T-cell (primary cell): ENCODE data around the gene MED16. TPM values are rescaled to one million over a fixed set of nuclear protein-coding genes. Genes with fewer than 3 reads are reported as not detected.

Source experiments
- ATAC-seq, 4 experiments: fragments of 200-7000 bp in 3 of 4; fragments of 150-1000 bp in 1 of 4; cut with Tn5 transposase; replicated peaks in 1 of 4; 1 replicate in 3 of 4; 2 replicates in 1 of 4; pipeline ENCODE4 v1.10.0; 2021; ENCODE audit warnings: moderate library complexity in 3 of 4, mild to moderate bottlenecking in 2 of 4, moderate number of reproducible peaks in 1 of 4
- CTCF ChIA-PET, 2 donors: fragments of 300-600 bp; sonication (Branson Sonifier 250); formaldehyde crosslinking; loops; one replicate each; lab custom pipeline; 2022; ENCODE audit warnings: antibody characterized with exemption in 2 of 2; lab: Charles Lee
- POLR2A ChIA-PET, 2 donors: fragments of 300-600 bp; sonication (Branson Sonifier 250); formaldehyde crosslinking; loops; one replicate each; lab custom pipeline; 2022; ENCODE audit warnings: antibody characterized with exemption in 2 of 2; lab: Charles Lee
- DNase-seq, 35 experiments: peaks; one replicate each; pipeline versions ENCODE4 v3.0.0 to v3.0.0-alpha.2; 2013 to 2023
- H3K27ac ChIP-seq: one replicate; pipeline ENCODE4 v1.5.1; 2013; ENCODE audit warnings: low read length
- H3K27me3 ChIP-seq, 2 experiments: replicated peaks in 1 of 2; 1 replicate in 1 of 2; 2 replicates in 1 of 2; pipeline versions ENCODE4 v1.6.1 to v1.7.0; 2013; ENCODE audit warnings: low read length in 1 of 2, mixed read lengths in 1 of 2; ENCODE audit not compliant: control insufficient read depth in 2 of 2, insufficient read depth in 2 of 2; ENCODE audit errors: extremely low read depth in 1 of 2
- H3K36me3 ChIP-seq, 2 donors: 1 replicate in 1 of 2; 2 replicates in 1 of 2; pipeline versions ENCODE4 v1.6.1 to v1.7.0; 2013; ENCODE audit warnings: low read length in 1 of 2; ENCODE audit not compliant: control insufficient read depth in 2 of 2, insufficient read depth in 1 of 2; ENCODE audit errors: extremely low read depth in 1 of 2
- H3K4me1 ChIP-seq, 2 experiments: 1 replicate in 1 of 2; 2 replicates in 1 of 2; pipeline versions ENCODE4 v1.6.1 to v1.7.0; 2013; ENCODE audit warnings: low read length in 2 of 2, mixed read lengths in 1 of 2; ENCODE audit not compliant: insufficient read depth in 2 of 2, control insufficient read depth in 1 of 2; ENCODE audit errors: extremely low read depth in 1 of 2
- H3K4me3 ChIP-seq, 2 donors: 1 replicate in 1 of 2; 2 replicates in 1 of 2; pipeline versions ENCODE4 v1.5.1 to v1.7.0; 2013; ENCODE audit warnings: mild to moderate bottlenecking in 2 of 2, low read length in 1 of 2, moderate library complexity in 1 of 2; ENCODE audit not compliant: control insufficient read depth in 1 of 2; ENCODE audit errors: extremely low read depth in 1 of 2
- H3K9me3 ChIP-seq: 2 replicates; pipeline ENCODE4 v1.7.0; 2013
- H3K27ac Mint-ChIP-seq, 2 donors: one replicate each; pipeline ENCODE4 v1.8.0; 2020 to 2021; ENCODE audit warnings: mild to moderate bottlenecking in 2 of 2, mixed read lengths in 2 of 2
- H3K27me3 Mint-ChIP-seq, 2 donors: one replicate each; pipeline ENCODE4 v1.8.0; 2021 to 2022; ENCODE audit warnings: mixed read lengths in 2 of 2
- H3K36me3 Mint-ChIP-seq: one replicate; pipeline ENCODE4 v1.8.0; 2021; ENCODE audit warnings: mixed read lengths
- H3K4me1 Mint-ChIP-seq, 3 donors: one replicate each; pipeline ENCODE4 v1.8.0; 2020 to 2022; ENCODE audit warnings: mixed read lengths in 3 of 3, mild to moderate bottlenecking in 1 of 3
- H3K4me3 Mint-ChIP-seq, 3 donors: one replicate each; pipeline ENCODE4 v1.8.0; 2020 to 2022; ENCODE audit warnings: mild to moderate bottlenecking in 3 of 3, mixed read lengths in 3 of 3, moderate library complexity in 3 of 3
- H3K9me3 Mint-ChIP-seq, 3 donors: one replicate each; pipeline ENCODE4 v1.8.0; 2020 to 2022; ENCODE audit warnings: mixed read lengths in 3 of 3
- WGBS: methylation state at CpG from one replicate; pipeline ENCODE4 v1.1.5; 2013; ENCODE audit warnings: missing lambda C conversion rate; ENCODE audit not compliant: insufficient coverage; 5-methylcytosine and 5-hydroxymethylcytosine counted together
- total RNA-seq, 35 experiments: library from RNA in 6 of 35; stranded (reverse) in 6 of 35; fragments of 120-200 nt in 1 of 35; gene quantifications; one replicate each; pipeline versions ENCODE4 v1.2.1 to v1.2.4 and lab custom pipeline; 2013 to 2026

MED16 gene
- total RNA-seq, 5 donors from 2014 or later (not counting 1 experiment from before 2014, with no cell fraction given): 55.0 to 105 (median 92.4) TPM

DNA sequence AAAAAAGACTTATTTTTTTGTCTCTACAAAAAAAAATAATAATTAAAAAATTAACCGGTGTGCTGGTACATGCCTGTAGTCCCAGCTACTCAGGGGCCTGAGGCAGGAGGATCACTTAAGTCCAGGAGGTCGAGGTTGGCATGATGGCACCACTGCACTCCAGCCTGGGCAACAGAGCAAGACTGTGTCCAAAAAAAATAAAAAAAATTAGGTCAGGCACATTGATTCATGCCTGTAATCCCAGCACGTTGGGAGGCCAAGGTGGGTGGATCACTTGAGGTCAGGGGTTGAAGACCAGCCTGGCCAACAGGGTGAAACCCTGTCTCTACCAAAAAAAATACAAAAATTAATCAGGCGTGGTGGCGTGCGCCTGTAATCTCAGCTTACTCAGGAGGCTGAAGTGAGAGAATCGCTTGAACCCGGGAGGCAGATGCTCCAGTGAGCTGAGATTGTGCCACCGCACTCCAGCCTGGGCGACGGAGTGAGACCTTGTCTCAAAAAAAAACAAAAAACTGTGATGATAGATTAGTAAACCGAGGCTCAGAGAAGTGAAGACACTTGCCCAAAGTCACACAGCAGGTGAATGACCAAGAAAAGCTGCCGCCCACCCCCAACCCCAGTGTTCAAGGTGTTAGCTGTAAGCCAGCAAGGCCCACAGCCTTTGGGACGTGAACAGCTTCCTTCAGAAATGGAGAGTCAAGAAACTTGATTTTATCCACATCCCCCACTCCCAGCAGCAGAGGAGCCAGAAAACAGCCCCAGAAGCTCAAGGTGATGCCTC lies 9.6 kb upstream of the MED16 start:
- H3K4me1 Mint-ChIP-seq: peaks cover 44 to 63% (median 51%) of the 10 kb centered on the region in 3 donors
- no peak overlapping the region for H3K27ac ChIP-seq
- peaks cover 6% of the 10 kb centered on the region for H3K36me3 Mint-ChIP-seq
- CTCF ChIA-PET: interaction anchor here (0.6 kb wide), 3 partner anchors 11 to 16 kb away, joined by 3 to 7 read pairs (median 4); no protein-coding TSS in a partner anchor
- H3K36me3 ChIP-seq: peaks cover 4 to 50% of the 10 kb centered on the region in 2 donors
- peaks cover 10 to 82% of the 10 kb centered on the region in 2 experiments for H3K4me1 ChIP-seq
- no peak overlapping the region for H3K4me3 ChIP-seq
- H3K4me3 Mint-ChIP-seq: no peak overlapping the region
- no peaks in the 10 kb centered on the region for H3K27me3 ChIP-seq
- no peaks in the 10 kb centered on the region for H3K9me3 Mint-ChIP-seq
- no peaks in the 10 kb centered on the region for H3K27me3 Mint-ChIP-seq
- POLR2A ChIA-PET: no interaction called here
- 93% methylated on average over 9 of the region's 14 CpGs for WGBS
- H3K9me3 ChIP-seq: no peaks in the 10 kb centered on the region
- peak overlapping the region; percentile 34 to 39 for H3K27ac Mint-ChIP-seq
- ATAC-seq (no peak), DNase-seq (no peak)

DNA sequence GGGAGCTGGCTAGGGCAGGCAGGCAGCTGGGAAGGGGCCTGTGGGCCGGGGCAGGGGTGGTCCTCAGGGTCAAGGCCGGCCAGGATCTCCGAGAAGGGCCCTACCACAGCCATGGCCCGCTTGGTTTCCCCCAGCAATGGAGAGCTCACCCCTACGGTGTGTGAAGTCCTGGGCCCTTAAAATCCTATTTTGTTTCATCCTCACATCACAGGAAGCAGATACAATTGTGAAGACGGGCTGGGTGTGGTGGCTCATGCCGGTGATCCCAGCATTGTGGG lies 9.0 kb upstream of the MED16 start:
- WGBS: 100% methylated on average over 2 of the region's 7 CpGs
- ATAC-seq: no peak
- Histone ChIP-seq H3K36me3 (peaks cover 4 to 56% of the 10 kb centered on the region in 2 donors), H3K27me3 (no peaks in the 10 kb centered on the region), H3K4me1 (peaks cover 4 to 76% of the 10 kb centered on the region in 2 experiments), H3K9me3 (no peaks in the 10 kb centered on the region), H3K27ac (no peak overlapping the region), H3K4me3 (no peak overlapping the region)
- Mint-ChIP-seq H3K27me3 (no peaks in the 10 kb centered on the region), H3K27ac (peak overlapping the region in 1 of 2 donors; percentile 16), H3K36me3 (peaks cover 7% of the 10 kb centered on the region), H3K9me3 (no peaks in the 10 kb centered on the region), H3K4me1 (peaks cover 38 to 57% (median 45%) of the 10 kb centered on the region in 3 donors), H3K4me3 (peak overlapping the region in 1 of 3 donors; percentile 13)
- CTCF ChIA-PET: interaction anchor here in 1 of 2 donors (0.6 to 1.0 kb wide), 2 partner anchors 17 to 38 kb away, joined by 3 read pairs; no protein-coding TSS in a partner anchor
- DNase-seq: no peak
- POLR2A ChIA-PET: no interaction called here

DNA sequence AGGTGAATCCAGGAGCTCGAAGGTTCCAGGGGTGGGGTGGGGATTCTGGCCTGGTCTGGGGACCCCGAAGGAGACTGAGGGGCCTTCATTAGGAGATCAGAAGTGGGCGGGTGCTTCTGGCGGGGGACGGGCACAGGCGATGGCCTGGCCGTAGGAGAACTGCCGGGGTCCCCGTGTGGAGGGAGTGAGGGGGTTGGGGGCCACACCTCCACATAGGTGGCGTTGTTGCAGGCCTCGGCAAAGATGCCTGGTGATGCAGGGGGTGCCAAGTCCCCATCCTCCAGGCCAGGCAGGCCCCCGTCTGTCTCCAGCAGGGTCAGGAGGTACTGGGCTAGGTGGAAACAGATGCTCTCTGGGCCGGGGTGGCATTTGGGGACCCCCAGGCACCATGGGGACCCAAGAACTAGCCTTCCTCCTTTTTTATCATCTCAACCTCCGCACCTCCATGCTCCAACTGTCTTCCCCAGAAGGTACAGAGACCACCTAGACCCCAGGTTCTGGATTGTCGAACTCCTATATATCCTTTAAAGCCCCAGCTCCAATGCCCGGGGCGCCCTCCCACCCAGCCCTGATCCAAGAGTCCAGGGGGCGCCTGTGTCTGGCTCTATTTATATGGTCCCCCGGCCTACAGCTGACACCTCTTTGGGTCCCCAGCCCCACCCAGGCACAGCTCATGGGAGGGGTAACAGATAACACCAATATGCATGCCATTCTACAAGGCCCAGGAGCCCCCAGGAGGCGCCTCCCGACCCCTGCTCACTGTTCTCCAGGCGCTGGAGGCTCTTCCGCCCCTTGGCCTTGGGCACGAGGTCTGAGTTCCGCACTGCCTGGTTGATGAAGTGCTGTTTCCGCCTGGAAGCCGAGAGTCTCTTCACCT lies 8.5 kb upstream of the MED16 start:
- Mint-ChIP-seq H3K4me1 (peaks cover 32 to 55% (median 41%) of the 10 kb centered on the region in 3 donors), H3K36me3 (peaks cover 12% of the 10 kb centered on the region), H3K27me3 (no peaks in the 10 kb centered on the region), H3K9me3 (no peaks in the 10 kb centered on the region), H3K27ac (peak overlapping the region in 1 of 2 donors; percentile 16), H3K4me3 (peak overlapping the region in 1 of 3 donors; percentile 13)
- Histone ChIP-seq H3K36me3 (peaks cover 4 to 61% of the 10 kb centered on the region in 2 donors), H3K4me1 (peaks cover 2 to 70% of the 10 kb centered on the region in 2 experiments), H3K9me3 (no peaks in the 10 kb centered on the region), H3K27ac (no peak overlapping the region), H3K27me3 (no peaks in the 10 kb centered on the region), H3K4me3 (no peak overlapping the region)
- ATAC-seq (no peak), DNase-seq (no peak)
- POLR2A ChIA-PET: no interaction called here
- 94% methylated on average over 21 of the region's 27 CpGs for WGBS
- CTCF ChIA-PET: interaction anchor here in 1 of 2 donors (0.6 to 1.0 kb wide), 2 partner anchors 17 to 38 kb away, joined by 3 read pairs; no protein-coding TSS in a partner anchor

DNA sequence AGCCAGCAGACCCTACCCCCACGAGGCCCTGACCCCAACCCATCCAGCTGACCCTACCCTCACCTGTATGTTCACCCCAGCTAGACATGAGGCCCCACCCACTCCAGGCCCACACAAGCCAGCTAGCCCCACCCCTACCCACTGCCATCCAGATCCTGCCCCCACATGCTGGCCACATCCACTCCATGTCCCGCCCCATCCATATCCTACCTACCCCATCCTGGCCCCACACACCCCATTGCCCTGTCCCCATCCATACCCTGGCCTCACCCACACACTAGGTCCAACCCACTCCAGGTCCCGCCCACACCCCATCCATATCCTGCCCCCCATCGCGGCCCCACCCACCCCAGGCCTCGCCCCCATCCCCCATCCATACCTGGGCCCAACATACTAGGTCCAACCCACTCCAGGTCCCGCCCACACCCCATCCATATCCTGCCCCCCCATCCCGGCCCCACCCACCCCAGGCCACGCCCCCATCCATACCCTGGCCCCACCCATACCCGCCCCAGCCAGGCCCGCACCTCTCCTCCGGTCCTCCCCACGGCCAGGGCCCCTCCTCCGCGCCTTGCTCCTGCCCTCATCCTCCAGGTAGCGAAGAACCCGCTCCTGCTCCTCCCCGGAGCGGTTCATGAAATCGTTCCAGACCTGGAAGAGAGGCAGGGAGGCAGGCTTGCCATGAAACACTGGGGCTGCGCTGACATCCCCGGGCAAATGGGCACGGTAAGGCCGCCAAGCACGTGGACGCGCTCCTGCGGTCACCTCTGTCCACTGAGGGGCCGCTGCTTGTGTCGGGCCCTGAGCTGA lies 7.5 kb upstream of the MED16 start:
- H3K4me3 Mint-ChIP-seq: no peak overlapping the region
- H3K27me3 ChIP-seq: no peaks in the 10 kb centered on the region
- peaks cover 0 to 61% of the 10 kb centered on the region in 2 experiments for H3K4me1 ChIP-seq
- H3K4me1 Mint-ChIP-seq: peaks cover 23 to 51% (median 33%) of the 10 kb centered on the region in 3 donors
- H3K36me3 ChIP-seq: peaks cover 8 to 61% of the 10 kb centered on the region in 2 donors
- CTCF ChIA-PET: no interaction called here
- DNase-seq (peak in 19 of 35 experiments; percentile 17 to 58 (median 45)), ATAC-seq (peak; percentile 48 to 64 (median 52))
- no peaks in the 10 kb centered on the region for H3K27me3 Mint-ChIP-seq
- no peaks in the 10 kb centered on the region for H3K9me3 Mint-ChIP-seq
- H3K27ac Mint-ChIP-seq: peak overlapping the region in 1 of 2 donors; percentile 43
- POLR2A ChIA-PET: no interaction called here
- H3K27ac ChIP-seq: peak overlapping the region; percentile 38
- peaks cover 12% of the 10 kb centered on the region for H3K36me3 Mint-ChIP-seq
- no peaks in the 10 kb centered on the region for H3K9me3 ChIP-seq
- H3K4me3 ChIP-seq: no peak overlapping the region
- 97% methylated on average over 23 of the region's 30 CpGs for WGBS

DNA sequence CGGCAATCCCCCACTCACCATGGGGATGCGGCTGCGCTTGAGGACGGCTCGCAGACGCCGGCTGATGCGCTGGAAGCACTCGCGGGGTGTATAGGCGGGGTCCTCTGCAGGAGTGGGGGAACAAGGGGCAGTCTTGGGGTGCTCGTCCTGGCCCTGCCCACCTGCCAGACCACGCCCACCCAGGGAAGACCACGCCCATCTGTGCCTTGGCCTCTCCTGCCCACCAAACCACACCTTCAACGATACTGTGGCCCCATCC lies 7.0 kb upstream of the MED16 start:
- Histone ChIP-seq H3K4me3 (no peak overlapping the region), H3K27ac (peak overlapping the region; percentile 38), H3K4me1 (peaks cover 0 to 59% of the 10 kb centered on the region in 2 experiments), H3K36me3 (peaks cover 8 to 61% of the 10 kb centered on the region in 2 donors), H3K9me3 (no peaks in the 10 kb centered on the region), H3K27me3 (no peaks in the 10 kb centered on the region)
- Mint-ChIP-seq H3K4me3 (no peak overlapping the region), H3K9me3 (no peaks in the 10 kb centered on the region), H3K27ac (peak overlapping the region in 1 of 2 donors; percentile 43), H3K36me3 (peaks cover 12% of the 10 kb centered on the region), H3K4me1 (peaks cover 18 to 46% (median 30%) of the 10 kb centered on the region in 3 donors), H3K27me3 (no peaks in the 10 kb centered on the region)
- CTCF ChIA-PET: no interaction called here
- POLR2A ChIA-PET: no interaction called here
- peak in 2 of 4 experiments; percentile 8 to 14 for ATAC-seq
- WGBS: 87% methylated on average over 13 of the region's 15 CpGs
- no peak for DNase-seq
